Esophagus squamous epithelium (tissue), 5 donors: Measurements from ENCODE around the gene SLC47A1. TPM values are rescaled to one million over a fixed set of nuclear protein-coding genes. Genes with fewer than 3 reads are reported as not detected.

ENCODE experiments used
- DNase-seq: peaks from one replicate; lab custom pipeline; 2025; lab: John Stamatoyannopoulos, UW
- H3K27ac ChIP-seq, 4 donors: fragments of 200-600 bp; sonication (generic); one replicate each; pipeline ENCODE4 v1.5.1; 2016 to 2019; ENCODE audit warnings: mild to moderate bottlenecking in 1 of 4
- H3K27me3 ChIP-seq, 4 donors: fragments of 200-600 bp; sonication (generic); 1 replicate in 3 of 4; 2 replicates in 1 of 4; pipeline versions ENCODE4 v1.5.1 to v1.6.0; 2017 to 2021; ENCODE audit warnings: antibody characterized with exemption in 1 of 4
- H3K36me3 ChIP-seq, 3 donors: fragments of 200-600 bp; sonication (generic); one replicate each; pipeline ENCODE4 v1.5.1; 2016 to 2019
- H3K4me1 ChIP-seq, 3 donors: fragments of 200-600 bp; sonication (generic); one replicate each; pipeline ENCODE4 v1.5.1; 2017 to 2019
- H3K4me3 ChIP-seq, 4 donors: fragments of 200-600 bp; sonication (generic); 1 replicate in 3 of 4; 2 replicates in 1 of 4; pipeline ENCODE4 v1.5.1; 2016 to 2019; ENCODE audit warnings: mild to moderate bottlenecking in 2 of 4, moderate library complexity in 1 of 4
- H3K9me3 ChIP-seq, 3 donors: fragments of 200-600 bp; sonication (generic); one replicate each; pipeline ENCODE4 v1.5.1; 2016 to 2019
- POLR2A ChIP-seq, 4 donors: fragments of 450-650 bp; IDR thresholded peaks; one replicate each; pipeline ENCODE4 v1.6.1; 2017; ENCODE audit warnings: antibody characterized with exemption in 4 of 4, mild to moderate bottlenecking in 4 of 4, moderate library complexity in 3 of 4
- WGBS, 2 donors: methylation state at CpG; one replicate each; pipeline ENCODE4 v1.1.5; 2018; 5-methylcytosine and 5-hydroxymethylcytosine counted together
- intact Hi-C: fragments of 100-400 bp; cut with DNase I; formaldehyde crosslinking; loops from one replicate; pipeline ENCODE4 v1.15.0; 2022
- total RNA-seq, 4 donors: library from RNA; depleted of rRNA; stranded (reverse); fragments of >200 nt; gene quantifications; one replicate each; pipeline ENCODE4 v1.1.0, GENCODE V29; 2016
- TF ChIP-seq, protein P1 (sequence below), 6 experiments: fragments of 450-650 bp in 4 of 6; fragments of 200-600 bp in 2 of 6; sonication (generic) in 2 of 6; IDR thresholded peaks; one replicate each; pipeline ENCODE4 v1.5.1; 2016 to 2019; ENCODE audit warnings: antibody characterized with exemption in 6 of 6, mild to moderate bottlenecking in 4 of 6, moderate library complexity in 4 of 6
- donor health status: DM: yes; HTN: yes; CAD: no.

SLC47A1 gene
- total RNA-seq, 4 donors from 2014 or later: 3.9 to 7.8 (median 7.3) TPM

DNA sequence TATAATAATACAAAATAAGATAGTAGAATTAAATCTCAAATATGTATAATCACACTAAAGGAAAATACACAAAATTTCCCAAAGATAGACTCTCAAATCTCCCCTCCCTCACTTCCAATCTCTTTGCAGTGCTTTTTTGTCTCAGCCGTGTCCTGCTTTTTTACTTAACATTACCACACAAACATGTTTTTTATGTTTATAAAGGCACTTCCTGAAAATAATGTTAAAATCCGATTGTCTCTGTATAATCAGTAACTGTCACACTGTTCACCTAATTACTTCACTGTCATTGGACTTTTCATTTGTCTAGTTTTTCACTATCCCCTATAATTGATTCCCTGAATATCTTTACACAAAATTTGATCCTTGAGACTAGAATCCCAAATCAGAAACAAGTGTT, 76.7 kb downstream of the SLC47A1 start:
- no peak for DNase-seq
- H3K27me3 ChIP-seq: no peaks in the 10 kb centered on the region
- no peaks in the 10 kb centered on the region for H3K9me3 ChIP-seq
- no peaks in the 10 kb centered on the region for H3K4me1 ChIP-seq
- TF ChIP-seq POLR2A (IDR thresholded peaks at IDR 0.05): no peak
- TF ChIP-seq, protein P1, sequence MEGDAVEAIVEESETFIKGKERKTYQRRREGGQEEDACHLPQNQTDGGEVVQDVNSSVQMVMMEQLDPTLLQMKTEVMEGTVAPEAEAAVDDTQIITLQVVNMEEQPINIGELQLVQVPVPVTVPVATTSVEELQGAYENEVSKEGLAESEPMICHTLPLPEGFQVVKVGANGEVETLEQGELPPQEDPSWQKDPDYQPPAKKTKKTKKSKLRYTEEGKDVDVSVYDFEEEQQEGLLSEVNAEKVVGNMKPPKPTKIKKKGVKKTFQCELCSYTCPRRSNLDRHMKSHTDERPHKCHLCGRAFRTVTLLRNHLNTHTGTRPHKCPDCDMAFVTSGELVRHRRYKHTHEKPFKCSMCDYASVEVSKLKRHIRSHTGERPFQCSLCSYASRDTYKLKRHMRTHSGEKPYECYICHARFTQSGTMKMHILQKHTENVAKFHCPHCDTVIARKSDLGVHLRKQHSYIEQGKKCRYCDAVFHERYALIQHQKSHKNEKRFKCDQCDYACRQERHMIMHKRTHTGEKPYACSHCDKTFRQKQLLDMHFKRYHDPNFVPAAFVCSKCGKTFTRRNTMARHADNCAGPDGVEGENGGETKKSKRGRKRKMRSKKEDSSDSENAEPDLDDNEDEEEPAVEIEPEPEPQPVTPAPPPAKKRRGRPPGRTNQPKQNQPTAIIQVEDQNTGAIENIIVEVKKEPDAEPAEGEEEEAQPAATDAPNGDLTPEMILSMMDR (IDR thresholded peaks at IDR 0.05): no peak
- no peaks in the 10 kb centered on the region for H3K36me3 ChIP-seq
- intact Hi-C loops: loop anchor here (10.0 kb wide), 1 partner anchor 46 kb away; no protein-coding TSS in a partner anchor
- 31 to 50% methylated on average over 2 of the region's 2 CpGs for WGBS, 2 donors
- H3K27ac ChIP-seq: no peak overlapping the region
- no peak overlapping the region for H3K4me3 ChIP-seq

GRCh38 chr17:19610879-19611278, 77.2 kb downstream of the SLC47A1 start:
- H3K36me3 ChIP-seq: no peaks in the 10 kb centered on the region
- no peaks in the 10 kb centered on the region for H3K27me3 ChIP-seq
- H3K9me3 ChIP-seq: no peaks in the 10 kb centered on the region
- no peak overlapping the region for H3K27ac ChIP-seq
- intact Hi-C loops: loop anchor here (10.0 kb wide), 1 partner anchor 46 kb away; no protein-coding TSS in a partner anchor
- TF ChIP-seq POLR2A (IDR thresholded peaks at IDR 0.05): no peak
- TF ChIP-seq, protein P1 (IDR thresholded peaks at IDR 0.05): no peak
- WGBS, 2 donors: 80 to 86% methylated on average over 5 of the region's 5 CpGs
- H3K4me3 ChIP-seq: no peak overlapping the region
- H3K4me1 ChIP-seq: no peaks in the 10 kb centered on the region
- DNase-seq: no peak

GRCh38 chr17:19613979-19614378, 80.3 kb downstream of the SLC47A1 start:
- 74 to 89% methylated on average over 2 to 10 of the region's 10 CpGs for WGBS, 2 donors
- no peak for DNase-seq
- intact Hi-C loops: loop anchor here (10.0 kb wide), 1 partner anchor 49 kb away; no protein-coding TSS in a partner anchor
- Histone ChIP-seq H3K4me1 (no peaks in the 10 kb centered on the region), H3K27me3 (no peaks in the 10 kb centered on the region), H3K27ac (no peak overlapping the region), H3K36me3 (no peaks in the 10 kb centered on the region), H3K9me3 (peaks cover 0 to 18% (median 12%) of the 10 kb centered on the region in 3 donors), H3K4me3 (no peak overlapping the region)
- TF ChIP-seq POLR2A (IDR thresholded peaks at IDR 0.05): no peak
- TF ChIP-seq, protein P1 (IDR thresholded peaks at IDR 0.05): no peak

DNA sequence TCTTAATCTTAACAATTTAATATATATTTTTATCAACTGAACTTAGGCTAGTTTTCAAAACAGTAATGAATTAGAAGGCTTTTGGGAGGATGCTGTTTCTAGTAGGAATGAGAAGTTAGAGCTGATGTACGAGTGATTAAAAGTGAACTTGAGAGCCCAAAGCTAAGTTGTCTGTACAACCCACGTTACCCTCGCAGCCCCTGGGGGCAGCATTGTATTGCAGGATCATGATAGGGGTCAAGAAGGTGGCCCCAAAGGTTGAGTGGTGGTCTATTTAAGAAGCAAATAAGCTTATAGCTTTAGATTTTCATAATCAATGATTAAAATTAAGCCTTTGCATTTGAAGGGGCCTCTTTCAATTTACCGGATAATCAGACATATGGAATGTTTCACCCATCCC, 81.2 kb downstream of the SLC47A1 start:
- intact Hi-C loops: loop anchor here (10.0 kb wide), 1 partner anchor 50 kb away; no protein-coding TSS in a partner anchor
- WGBS, 2 donors: 92 to 97% methylated on average over 4 of the region's 4 CpGs

GRCh38 chr17:19618015-19618414, 84.4 kb downstream of the SLC47A1 start:
- TF ChIP-seq, protein P1 (IDR thresholded peaks at IDR 0.05): no peak
- TF ChIP-seq POLR2A (IDR thresholded peaks at IDR 0.05): no peak
- no peaks in the 10 kb centered on the region for H3K36me3 ChIP-seq
- no peaks in the 10 kb centered on the region for H3K4me1 ChIP-seq
- H3K9me3 ChIP-seq: peaks cover 0 to 41% (median 30%) of the 10 kb centered on the region in 3 donors
- H3K27me3 ChIP-seq: no peaks in the 10 kb centered on the region
- no peak for DNase-seq
- no peak overlapping the region for H3K27ac ChIP-seq
- 88 to 95% methylated on average over 3 of the region's 3 CpGs for WGBS, 2 donors
- intact Hi-C loops: loop anchor here (10.0 kb wide), 1 partner anchor 53 kb away; no protein-coding TSS in a partner anchor
- no peak overlapping the region for H3K4me3 ChIP-seq

More for the DNA sequence above, 81.2 kb downstream of the SLC47A1 start:
- no peak overlapping the region for H3K4me3 ChIP-seq
- peaks cover 0 to 27% (median 22%) of the 10 kb centered on the region in 3 donors for H3K9me3 ChIP-seq
- no peak for DNase-seq
- H3K36me3 ChIP-seq: no peaks in the 10 kb centered on the region
- TF ChIP-seq, protein P1 (IDR thresholded peaks at IDR 0.05): no peak
- TF ChIP-seq POLR2A (IDR thresholded peaks at IDR 0.05): no peak
- H3K27ac ChIP-seq: no peak overlapping the region
- H3K4me1 ChIP-seq: no peaks in the 10 kb centered on the region
- H3K27me3 ChIP-seq: no peaks in the 10 kb centered on the region
